GM18517 (cell line): ENCODE data around the gene CDKN3.
"Not testable (repeated sequence)": the region's sequence is repeated elsewhere in the genome, so short reads cannot be mapped to it uniquely, and the experiment has no call there.

Experiments
- ATAC-seq: cut with Tn5 transposase; IDR thresholded peaks from one replicate; pipeline ENCODE4 v1.9.1; 2021; ENCODE audit warnings: mild to moderate bottlenecking, moderate library complexity; ENCODE audit not compliant: unreplicated experiment

Gene CDKN3

DNA sequence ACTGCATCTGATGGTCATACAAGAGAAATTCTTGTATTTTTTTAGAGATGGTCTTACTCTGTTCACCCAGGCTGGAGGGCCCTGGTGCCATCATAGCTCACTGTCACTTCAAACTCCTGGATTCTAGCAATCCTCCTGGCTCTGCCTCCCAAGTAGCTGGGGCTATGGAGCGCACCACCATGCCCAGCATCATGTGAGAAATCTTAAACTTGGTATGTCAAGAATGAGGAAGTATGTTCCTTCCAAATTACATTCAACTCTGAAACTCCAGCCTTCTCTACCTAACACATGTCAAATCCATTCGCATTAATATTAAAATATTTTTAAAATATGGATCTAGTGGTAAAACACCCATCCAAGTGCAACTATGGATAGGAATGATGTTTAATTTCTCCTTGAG lies 27.5 kb upstream of the CDKN3 start:
- no peak for ATAC-seq

DNA sequence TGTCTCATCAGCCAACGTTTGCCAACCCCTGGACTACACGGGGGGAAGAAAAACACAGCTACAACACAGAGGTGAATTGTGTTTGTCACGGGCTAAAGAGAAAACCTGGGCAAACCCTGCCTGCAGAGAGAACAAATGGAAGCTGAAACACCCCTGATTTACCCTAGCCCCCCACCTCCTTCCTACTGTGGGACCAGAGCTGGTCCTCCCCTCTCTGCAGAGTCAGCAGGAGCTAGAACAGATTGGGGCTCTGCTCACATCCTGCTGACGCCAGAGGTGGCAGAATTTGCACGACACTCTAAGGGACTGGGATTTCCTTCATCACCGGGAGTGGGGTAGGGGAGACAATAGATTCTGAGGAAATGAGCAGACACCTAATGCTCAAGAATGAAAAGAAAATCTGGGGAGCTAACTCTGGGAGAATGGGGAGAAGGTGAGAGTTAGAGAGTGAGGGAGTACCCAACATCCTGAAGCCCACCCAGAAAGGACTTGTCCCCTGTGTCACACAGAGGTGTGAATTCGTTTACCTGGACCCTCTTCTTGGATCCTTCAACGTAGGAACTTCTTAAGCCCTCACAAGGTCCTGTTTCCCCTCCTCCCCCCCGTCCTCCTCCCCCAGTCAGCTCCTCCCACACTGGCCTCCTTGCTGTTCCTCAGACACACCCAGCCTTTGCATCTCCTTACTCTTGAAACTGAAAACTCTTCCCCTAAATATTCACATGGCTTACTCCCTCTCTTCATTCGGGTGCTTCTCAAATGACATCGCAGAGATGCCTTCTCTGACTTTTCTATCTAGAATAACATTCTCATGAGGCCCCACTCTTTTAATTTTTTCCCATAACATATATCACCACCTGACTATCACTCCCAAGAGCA lies 26.2 kb upstream of the CDKN3 start:
- no peak for ATAC-seq

GRCh38 chr14:54374117-54374884 lies 22.5 kb upstream of the CDKN3 start:
- ATAC-seq, result no peak

GRCh38 chr14:54377501-54377900 lies 19.3 kb upstream of the CDKN3 start:
- ATAC-seq, result no peak

- not testable (repeated sequence) for ATAC-seq
Measured at GRCh38 chr14:54378893-54379292, 17.9 kb upstream of the CDKN3 start.

DNA sequence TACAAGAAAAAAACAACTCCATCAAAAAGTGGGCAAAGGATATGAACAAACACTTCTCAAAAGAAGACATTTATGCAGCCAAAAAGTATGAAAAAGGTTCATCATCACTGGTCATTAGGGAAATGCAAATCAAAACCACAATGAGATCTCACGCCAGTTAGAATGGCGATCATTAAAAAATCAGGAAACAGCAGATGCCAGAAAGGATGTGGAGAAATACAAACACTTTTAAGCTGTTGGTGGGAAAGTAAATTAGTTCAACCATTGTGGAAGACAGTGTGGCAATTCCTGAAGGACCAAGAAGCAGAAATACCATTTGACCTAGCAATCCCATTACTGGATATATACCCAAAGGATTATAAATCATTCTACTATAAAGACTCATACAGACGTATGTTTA lies 16.2 kb upstream of the CDKN3 start:
- ATAC-seq, result not testable (repeated sequence)

DNA sequence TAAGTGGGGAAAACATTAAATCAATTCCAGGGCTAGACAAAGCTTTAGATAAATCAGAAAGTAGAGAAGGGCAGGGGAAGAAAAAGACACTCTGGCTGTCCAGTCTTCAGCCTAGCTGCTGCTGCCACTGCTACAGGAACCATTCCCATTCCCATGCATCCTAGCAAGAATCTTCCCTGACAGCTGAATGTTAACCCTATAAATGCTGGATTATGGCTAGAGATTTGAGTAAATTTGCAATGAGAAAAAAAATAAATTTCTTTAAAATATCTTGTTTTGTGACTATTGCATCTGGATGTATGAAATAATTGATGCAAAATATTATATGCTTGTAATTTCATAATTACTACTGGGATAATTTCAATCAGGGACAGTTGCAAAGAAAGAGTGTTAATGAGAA lies 15.0 kb upstream of the CDKN3 start:
- ATAC-seq, result no peak

GRCh38 chr14:54383835-54384234 lies 13.0 kb upstream of the CDKN3 start:
- ATAC-seq, result no peak

DNA sequence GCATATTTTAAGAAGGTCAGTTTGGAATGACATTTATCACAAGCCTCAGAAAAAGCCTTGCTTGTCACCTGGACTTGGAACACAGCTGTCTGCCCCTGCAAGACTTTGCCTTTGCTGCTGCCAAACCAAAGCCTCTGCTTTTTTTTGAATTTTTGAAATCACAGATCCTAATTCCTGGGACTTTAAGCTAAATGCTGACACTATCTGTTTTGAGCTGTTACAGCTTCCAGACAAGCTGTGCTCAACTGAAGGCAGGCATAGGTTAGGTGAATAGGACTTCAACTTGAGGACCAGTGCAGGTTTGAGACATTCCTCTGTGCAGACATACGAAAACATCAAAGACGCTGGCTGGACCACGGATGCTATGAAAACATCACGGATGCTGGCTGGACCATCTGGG lies 11.3 kb upstream of the CDKN3 start:
- no peak for ATAC-seq

DNA sequence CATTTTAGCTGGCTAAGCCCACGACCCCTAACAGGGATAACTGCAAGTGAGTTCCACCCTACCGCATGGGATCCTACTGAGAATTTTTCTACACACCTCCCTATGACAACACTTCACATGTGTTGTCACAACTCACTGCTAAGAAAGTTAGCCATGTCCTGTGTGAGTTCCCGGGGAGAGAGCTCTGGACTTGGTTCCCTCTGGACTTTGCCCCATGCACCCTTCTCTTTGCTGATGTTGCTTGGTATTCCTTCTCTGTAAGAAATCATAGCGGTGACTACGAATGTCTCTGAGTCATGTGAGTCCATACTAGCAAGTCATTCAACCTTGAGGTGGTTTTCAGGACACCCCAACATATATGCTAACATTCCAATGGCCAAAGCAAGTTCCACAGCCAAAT lies 9.5 kb upstream of the CDKN3 start:
- ATAC-seq, result no peak

DNA sequence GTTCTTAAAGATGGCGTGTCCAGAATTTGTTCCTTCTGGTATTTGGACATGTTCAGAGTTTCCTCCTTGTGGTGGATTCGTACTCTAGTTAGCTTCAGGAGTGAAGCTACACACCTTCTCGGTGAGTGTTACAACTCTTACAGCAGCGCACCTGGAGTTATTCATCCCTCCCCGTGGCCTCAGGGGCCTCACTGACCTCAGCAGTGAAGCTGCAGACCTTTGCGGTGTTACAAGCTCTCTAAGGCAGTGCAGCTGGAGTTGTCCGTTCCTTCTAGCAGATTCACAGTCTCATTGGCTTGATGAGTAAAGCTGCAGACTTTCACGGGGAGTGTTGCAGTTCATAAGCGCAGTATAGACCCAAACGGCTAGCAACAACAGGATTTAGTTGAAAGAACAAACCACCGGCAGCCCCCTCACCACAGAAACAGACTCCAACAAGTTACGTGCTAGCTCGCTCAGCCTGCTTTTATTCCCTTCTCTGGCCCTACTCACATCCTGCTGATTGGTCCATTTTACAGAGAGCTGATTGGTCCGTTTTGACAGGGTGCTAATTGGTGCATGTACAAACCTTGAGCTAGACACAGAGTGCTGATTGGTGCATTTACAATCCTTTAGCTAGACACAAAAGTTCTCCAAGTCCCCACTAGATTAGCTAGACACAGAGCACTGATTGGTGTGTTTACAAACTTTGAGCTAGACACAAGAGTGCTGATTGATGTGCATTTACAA lies 4.5 kb upstream of the CDKN3 start:
- ATAC-seq, result no peak

DNA sequence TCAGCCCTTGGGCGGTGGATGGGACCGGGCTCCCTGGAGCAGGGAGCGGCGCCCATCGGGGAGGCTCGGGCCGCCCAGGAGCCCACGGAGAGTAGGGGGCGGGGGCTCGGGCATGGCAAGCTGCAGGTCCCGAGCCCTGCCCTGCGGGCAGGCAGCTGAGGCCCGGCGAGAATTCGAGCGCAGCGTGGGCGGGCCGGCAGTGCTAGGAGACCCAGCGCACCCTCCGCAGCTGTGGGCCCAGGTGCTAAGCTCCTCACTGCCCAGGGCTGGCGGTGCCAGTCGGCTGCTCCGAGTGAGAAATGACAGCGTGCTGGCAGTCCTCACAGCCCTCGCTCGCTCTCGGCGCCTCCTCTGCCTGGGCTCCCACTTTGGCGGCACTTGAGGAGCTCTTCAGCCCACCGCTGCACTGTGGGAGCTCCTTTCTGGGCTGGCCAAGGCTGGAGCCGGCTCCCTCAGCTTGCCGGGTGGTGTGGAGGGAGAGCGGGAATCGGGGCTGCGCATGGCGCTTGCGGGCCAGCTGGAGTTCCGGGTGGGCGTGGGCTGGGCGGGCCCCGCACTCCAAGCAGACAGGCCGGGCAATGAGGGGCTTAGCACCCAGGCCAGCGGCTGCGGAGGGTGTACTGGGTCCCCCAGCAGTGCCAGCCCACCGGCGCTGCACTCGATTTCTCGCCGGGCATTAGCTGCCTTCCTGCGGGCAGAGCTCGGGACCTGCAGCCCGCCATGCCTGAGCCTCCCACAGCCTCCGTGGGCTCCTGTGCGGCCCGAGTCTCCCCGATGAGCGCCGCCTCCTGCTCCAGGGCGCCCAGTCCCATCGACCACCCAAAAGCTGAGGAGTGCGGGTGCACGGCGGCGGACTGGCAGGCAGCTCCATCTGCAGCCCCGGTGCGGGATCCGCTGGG lies 3.6 kb upstream of the CDKN3 start:
- ATAC-seq, result not testable (repeated sequence)

- no peak for ATAC-seq
Measured at GRCh38 chr14:54394596-54394995, 2.2 kb upstream of the CDKN3 start.

DNA sequence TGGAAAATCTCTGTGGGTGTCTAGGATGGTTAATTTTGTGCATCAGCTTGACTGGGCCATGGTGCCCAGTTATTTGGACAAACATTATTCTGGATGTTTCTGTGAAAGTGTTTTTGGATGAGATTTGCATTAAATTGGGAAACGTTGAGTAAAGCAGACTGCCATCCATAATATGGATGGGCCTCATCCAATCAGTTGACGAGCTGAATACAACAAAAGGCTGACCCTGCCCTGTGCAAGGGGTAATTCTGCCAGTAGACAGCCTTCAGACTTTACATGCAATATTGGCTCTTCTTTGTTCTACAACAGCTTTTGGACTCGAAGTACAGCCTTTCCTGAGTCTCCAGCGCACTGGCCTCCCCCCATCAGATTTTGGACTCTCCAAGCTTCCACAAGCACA lies 1.5 kb upstream of the CDKN3 start:
- ATAC-seq, result no peak

DNA sequence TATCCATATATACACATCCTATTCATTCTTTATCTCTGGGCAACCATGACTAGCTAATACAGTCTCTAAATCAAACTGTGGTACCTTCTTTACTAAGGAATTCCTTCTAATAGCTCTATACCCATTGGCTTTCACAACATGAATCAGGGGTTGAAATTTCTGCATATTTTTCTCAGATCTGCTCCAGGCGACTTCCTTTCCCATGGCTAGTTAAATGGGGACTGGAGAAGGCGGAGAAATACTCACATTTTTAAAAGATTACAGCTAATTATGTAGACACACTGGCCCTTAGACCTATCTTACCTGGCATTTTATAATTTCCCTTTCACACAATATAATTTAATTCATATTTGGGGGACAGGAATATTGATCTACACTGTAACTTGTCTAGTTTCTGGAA lies 1.1 kb upstream of the CDKN3 start:
- ATAC-seq, result no peak

- no peak for ATAC-seq
Measured at GRCh38 chr14:54396183-54396492, 669 bp upstream of the CDKN3 start.

GRCh38 chr14:54399560-54399959 lies 2.8 kb downstream of the CDKN3 start:
- ATAC-seq, result no peak

DNA sequence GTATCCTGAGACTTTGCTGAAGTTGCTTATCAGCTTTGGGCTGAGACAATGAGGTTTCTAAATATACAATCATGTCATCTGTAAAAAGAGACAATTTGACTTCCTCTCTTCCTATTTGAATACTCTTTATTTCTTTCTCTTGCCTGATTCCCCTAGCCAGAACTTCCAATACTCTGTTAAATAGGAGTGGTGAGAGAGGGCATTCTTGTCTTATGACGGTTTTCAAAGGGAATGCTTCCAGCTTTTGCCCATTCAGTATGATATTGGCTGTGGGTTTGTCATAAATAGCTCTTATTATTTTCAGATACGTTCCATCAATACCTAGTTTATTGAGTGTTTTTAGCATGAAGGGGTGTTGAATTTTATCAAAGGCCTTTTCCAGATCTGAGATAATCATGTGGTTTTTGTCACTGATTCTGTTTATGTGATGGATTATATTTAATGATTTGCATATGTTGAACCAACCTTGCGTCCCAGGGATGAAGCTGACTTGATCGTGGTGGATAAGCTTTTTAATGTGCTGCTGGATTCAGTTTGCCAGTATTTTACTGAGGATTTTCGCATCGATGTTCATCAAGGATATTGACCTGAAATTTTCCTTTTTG lies 6.7 kb downstream of the CDKN3 start:
- not testable (repeated sequence) for ATAC-seq

DNA sequence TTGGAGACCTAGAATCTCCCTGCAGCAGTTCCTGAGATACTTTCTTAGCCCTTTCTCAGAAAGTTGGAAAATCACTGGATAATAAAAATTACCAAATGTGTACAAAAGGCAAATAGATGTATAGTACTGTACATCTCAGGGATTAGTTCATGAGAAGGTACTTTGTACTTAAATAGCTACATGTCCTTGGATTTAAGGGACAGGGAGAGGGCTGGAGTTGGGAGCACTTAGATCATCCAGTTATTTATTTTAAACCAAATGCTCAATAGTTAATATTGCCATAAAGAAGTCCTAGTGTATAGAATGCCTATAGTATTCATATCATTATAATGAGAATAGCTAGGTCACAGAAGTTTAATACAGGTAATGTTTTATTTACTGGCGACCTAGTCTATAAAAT lies 13.4 kb downstream of the CDKN3 start:
- no peak for ATAC-seq

DNA sequence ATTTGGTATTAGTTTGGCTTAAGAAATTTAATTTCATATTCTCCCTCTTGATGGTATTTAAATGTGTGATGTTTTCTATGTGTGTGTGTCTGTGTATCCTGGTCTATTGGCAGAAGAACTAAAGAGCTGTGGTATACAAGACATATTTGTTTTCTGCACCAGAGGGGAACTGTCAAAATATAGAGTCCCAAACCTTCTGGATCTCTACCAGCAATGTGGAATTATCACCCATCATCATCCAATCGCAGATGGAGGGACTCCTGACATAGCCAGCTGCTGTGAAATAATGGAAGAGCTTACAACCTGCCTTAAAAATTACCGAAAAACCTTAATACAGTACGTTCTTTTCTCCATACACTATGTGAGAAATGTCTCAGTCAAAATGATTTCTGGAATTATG lies 14.6 kb downstream of the CDKN3 start:
- ATAC-seq, result no peak
